Measurements from ENCODE around the gene PTGFR. TPM values are rescaled to one million over a fixed set of nuclear protein-coding genes. Genes with fewer than 3 reads are reported as not detected.

Gene PTGFR
- total RNA-seq, 1 donor from 2014 or later, result not detected

DNA sequence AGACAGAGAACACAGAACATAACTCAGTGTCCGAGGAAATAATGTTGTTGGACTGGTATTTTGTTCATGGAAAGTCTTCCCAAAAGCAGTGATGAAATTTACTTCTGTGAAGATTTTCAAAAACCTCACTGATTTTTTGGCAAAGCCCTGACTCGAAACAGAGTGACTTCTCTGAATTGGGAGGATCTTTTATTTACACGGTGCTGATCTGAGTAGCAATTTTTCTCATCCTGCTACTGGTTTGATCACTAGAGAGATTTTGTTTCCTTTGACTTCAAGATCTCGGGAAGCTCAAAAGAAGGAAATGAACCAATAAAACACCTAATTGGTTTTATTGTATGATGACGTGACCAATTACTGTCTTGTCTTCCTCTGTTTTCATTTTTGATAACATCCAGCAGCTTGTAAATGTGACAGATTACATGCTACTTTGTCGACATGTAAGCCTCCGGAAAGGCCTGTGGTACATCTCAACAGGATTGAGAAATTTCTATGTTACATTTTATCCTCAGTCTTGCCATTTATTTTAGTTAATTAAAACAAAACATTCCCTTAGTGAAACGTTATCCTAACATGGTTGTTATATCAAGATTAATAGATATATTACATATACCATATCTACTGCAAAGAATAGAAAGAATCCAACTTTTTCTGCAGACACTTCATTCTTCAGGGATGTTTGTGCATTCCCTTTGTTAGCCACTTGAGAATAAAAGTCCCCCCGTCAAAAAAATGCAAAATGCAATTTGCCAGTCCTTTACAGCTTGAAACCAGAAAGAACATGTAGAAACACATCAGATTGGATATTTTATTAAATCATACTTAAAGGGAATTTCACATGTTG is 86.7 kb downstream of the PTGFR start:
- Mint-ChIP-seq H3K27ac (no peak overlapping the region), H3K4me1 (no peaks in the 10 kb centered on the region), H3K36me3 (ENCODE audit: low read depth) (no peaks in the 10 kb centered on the region), H3K27me3 (no peaks in the 10 kb centered on the region), H3K9me3 (no peaks in the 10 kb centered on the region), H3K4me3 (no peak overlapping the region)
- no peak for DNase-seq
- intact Hi-C loops (cut with micrococcal nuclease), result no loop called here

DNA sequence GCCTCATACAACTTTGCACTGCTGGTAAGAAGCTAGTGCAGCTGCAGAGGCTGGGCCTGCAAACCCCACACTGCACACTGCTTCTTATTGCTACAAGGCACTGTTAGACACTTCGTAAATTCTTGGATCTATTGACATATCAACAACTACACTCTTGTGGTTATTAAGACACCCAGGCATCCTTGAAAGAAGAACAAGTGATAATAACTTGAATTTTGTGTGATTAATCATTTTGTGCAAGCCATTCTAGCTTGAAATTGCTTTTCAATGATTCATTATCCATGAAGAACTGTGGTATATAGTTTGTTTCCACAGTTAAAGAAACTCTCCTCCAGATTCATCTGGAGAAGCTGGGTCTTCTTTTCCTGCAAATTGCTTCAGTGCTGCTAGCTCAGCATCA is 95.8 kb downstream of the PTGFR start:
- Mint-ChIP-seq H3K27ac (no peak overlapping the region), H3K36me3 (ENCODE audit: low read depth) (no peaks in the 10 kb centered on the region), H3K9me3 (no peaks in the 10 kb centered on the region), H3K27me3 (peaks cover 3% of the 10 kb centered on the region), H3K4me1 (no peaks in the 10 kb centered on the region), H3K4me3 (no peak overlapping the region)
- intact Hi-C loops (cut with micrococcal nuclease), result no loop called here
- DNase-seq, result no peak

DNA sequence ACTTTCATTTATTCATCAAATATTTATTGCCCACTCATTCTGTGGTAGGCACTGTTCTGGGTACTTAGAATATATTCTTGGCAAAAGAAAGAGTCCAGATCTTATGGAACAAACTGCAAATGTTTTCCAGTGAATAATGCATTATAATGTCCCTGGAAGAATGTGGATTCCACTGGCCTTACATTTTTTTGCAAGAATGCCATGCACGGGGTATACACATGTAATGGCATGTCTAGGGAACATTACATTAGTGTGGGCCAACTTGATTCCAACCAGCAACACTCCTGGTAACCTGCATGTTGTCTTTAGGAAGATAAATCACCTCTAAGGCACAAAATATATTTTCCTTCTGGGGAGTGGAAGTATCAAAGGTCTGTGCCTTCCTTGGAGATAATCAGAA is 96.4 kb downstream of the PTGFR start:
- H3K27me3 Mint-ChIP-seq, result peaks cover 6% of the 10 kb centered on the region
- intact Hi-C loops (cut with micrococcal nuclease), result no loop called here
- no peak overlapping the region for H3K4me3 Mint-ChIP-seq
- H3K27ac Mint-ChIP-seq, result no peak overlapping the region
- no peaks in the 10 kb centered on the region for H3K4me1 Mint-ChIP-seq
- no peaks in the 10 kb centered on the region for H3K9me3 Mint-ChIP-seq
- DNase-seq, result no peak
- H3K36me3 Mint-ChIP-seq (ENCODE audit: low read depth), result no peaks in the 10 kb centered on the region

Other genes with a start within 250 kb of the PTGFR start
- 23.5 and 26.0 TPM in 2 replicates for gene IFI44L, start 129.5 kb downstream of the PTGFR start, total RNA-seq
- 20.4 and 27.6 TPM in 2 replicates for gene IFI44, start 158.9 kb downstream of the PTGFR start, total RNA-seq

All from activated CD4-positive, alpha-beta T cell treated with anti-CD3 and anti-CD28 coated beads, Interleukin-2, amount 10 ng/mL, durations not matched to agents 24 days and 14 days (primary cell).